D721Med (cell line): ENCODE results near the gene CACNB1.

Source experiments
- DNase-seq: peaks from one replicate; pipeline ENCODE4 v3.0.0; 2011; ENCODE audit warnings: low spot score; ENCODE audit not compliant: insufficient read length
- FAIRE-seq: peaks from 2 replicates; lab custom pipeline; 2011; peaks lifted over from hg19 to GRCh38; lab: Jason Lieb, UNC
- TF ChIP-seq, protein P1 (sequence below): IDR thresholded peaks from 2 replicates; pipeline ENCODE4 v1.5.1; 2012; ENCODE audit warnings: mild to moderate bottlenecking, control low read depth; ENCODE audit not compliant: insufficient read depth; ENCODE audit errors: missing control alignments

The CACNB1 gene

DNA sequence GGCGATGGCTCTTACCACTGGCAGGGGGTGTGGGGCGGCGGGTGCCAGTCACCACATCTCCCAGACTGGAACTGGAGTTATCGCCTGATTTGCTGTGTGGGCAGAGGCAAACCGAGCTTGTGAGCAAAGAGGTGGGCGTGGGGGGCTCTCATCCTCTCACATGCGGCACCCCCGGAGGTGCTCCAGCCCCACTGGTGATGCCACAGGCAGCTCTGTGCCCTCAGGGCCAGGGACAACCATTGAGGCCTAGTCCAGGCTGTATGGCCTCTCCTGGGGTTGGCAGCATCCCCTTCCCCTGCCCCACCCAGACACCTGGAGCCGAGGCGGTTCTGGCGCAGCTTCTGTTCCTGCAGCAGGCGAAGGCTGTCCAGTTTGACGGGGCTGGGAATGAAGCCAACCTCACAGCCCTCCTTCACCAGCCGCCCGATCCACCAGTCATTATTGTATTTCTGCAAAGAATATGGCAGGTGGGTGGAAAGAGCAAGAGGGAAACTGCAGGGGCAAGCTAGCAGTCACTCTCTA, 10.9 kb downstream of the CACNB1 start:
- DNase-seq (no peak), FAIRE-seq (no peak)
- TF ChIP-seq, protein P1, sequence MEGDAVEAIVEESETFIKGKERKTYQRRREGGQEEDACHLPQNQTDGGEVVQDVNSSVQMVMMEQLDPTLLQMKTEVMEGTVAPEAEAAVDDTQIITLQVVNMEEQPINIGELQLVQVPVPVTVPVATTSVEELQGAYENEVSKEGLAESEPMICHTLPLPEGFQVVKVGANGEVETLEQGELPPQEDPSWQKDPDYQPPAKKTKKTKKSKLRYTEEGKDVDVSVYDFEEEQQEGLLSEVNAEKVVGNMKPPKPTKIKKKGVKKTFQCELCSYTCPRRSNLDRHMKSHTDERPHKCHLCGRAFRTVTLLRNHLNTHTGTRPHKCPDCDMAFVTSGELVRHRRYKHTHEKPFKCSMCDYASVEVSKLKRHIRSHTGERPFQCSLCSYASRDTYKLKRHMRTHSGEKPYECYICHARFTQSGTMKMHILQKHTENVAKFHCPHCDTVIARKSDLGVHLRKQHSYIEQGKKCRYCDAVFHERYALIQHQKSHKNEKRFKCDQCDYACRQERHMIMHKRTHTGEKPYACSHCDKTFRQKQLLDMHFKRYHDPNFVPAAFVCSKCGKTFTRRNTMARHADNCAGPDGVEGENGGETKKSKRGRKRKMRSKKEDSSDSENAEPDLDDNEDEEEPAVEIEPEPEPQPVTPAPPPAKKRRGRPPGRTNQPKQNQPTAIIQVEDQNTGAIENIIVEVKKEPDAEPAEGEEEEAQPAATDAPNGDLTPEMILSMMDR, result no peak

DNA sequence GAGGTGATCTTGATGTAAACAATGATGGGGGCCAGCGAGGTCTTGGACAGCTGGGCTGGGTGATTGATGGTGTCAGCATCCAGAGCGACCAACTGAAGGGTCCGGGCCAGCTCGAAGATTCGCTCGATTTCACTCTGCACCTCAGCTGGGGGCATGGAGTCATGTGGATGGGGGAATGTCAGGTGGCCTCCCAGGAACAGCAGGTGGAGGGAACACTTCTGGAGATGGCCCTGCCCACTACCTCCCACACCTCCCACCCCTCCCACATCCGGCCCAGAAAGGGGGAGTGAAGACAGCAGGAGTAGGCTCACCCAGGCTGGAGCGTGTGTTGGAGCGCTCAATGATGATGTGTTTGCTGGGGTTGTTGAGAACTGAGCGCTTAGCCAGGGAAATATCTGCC, 13.7 kb downstream of the CACNB1 start:
- FAIRE-seq, result no peak
- TF ChIP-seq, protein P1, result no peak
- DNase-seq, result no peak

DNA sequence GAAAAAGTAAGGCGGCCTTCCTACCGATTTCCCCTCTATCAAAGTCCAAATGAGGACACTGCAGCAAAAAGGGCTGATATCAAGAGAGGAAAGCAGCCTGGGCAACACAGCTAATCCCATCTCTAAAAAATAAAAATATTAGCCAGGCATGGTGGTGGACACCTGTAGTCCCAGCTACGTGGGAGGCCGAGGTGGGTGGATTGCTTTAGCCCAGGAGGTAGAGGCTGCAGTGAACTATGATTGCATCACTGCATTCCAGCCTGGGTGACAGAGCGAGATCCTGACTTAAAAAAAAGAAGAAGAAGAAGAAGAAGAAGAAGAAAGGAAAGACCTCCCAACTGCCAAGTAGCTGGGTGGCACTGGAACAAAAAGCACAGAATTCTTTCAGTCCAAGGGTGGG, 14.4 kb downstream of the CACNB1 start:
- DNase-seq (no peak), FAIRE-seq (no peak)
- TF ChIP-seq, protein P1, result no peak

DNA sequence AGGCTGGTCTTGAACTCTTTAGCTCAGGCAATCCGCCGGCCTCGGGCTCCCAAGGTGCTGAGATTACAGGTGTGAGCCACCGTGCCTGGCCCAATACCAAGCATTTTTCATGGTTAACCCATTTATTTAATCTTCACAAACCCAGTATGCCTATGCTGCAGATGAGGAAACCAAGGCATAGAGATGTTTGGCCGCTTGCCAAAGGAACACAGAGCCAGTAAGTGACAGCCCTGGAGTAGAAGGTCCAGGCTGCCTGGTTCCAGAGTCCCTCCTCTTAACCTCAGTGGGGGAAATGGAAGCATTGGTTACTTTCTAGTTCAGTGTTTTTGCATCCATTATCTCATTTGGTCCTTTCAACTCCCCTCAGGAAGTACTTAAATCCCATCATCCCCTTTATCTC, 16.2 kb downstream of the CACNB1 start:
- TF ChIP-seq, protein P1, result no peak
- DNase-seq (no peak), FAIRE-seq (no peak)

DNA sequence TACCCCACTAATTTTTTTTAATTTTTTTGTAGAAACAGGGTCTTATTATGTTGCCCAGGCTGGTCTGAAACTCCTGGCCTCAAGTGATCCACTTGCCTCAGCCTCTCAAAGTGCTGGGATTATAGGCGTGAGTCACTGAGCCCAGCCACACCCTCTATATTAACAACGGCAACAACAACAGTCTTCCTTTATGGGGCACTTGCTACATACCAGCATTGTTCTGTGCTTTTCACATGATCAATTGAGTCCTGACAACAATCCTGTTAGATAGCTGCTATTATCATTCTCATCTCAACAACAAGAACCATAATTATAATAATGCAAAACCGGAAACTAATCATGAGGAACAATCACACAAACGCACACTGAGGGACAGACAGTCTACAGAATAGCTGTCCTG, 18.9 kb downstream of the CACNB1 start:
- FAIRE-seq, result no peak
- TF ChIP-seq, protein P1, result no peak
- DNase-seq, result no peak

DNA sequence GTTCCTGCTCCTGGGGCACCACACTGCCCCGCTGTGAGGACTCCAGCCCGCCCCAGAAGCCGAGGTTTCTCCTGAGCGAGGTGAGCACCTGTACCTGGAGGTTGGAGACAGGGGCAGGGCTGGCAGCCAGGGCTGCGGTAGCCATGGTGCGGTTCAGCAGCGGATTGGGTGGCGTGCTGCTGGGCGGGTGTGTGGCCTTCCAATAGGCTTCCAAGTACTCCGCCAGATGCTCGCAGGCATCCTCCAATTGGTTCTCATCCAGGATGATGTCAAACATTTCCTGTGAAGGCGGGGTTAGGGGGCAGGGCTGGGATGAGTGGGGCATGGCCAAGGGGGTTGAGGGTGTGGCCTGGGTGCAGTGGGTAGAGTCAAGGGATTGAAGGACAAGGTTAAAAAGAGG, 20.2 kb downstream of the CACNB1 start:
- DNase-seq (no peak), FAIRE-seq (no peak)
- TF ChIP-seq, protein P1, result no peak

DNA sequence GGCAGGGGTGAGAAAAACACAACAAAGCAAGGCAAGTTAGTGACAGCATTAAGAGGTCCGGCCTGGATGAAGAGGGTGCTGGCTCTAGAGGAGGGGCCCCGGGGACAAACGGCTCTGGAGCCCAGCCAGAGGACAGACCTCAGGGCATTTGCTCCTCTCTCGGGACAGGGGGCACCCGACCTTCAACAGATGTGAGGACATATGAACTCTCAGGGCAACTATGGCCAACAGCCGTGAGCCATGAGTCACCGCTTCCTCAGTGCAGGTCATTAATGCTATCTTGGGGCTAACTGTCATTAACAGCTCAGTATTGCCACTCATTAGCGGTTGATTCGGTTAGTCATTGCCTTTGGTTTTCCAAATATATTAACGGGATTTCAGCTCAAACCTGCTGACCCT, 21.8 kb downstream of the CACNB1 start:
- no peak for FAIRE-seq
- TF ChIP-seq, protein P1, result no peak
- DNase-seq, result no peak
